Lower leg skin (tissue), 4 donors: ENCODE data around the gene ERGIC1. TPM values are rescaled to one million over a fixed set of nuclear protein-coding genes. Genes with fewer than 3 reads are reported as not detected.

Experiments used
- DNase-seq, 2 donors: peaks; one replicate each; pipeline ENCODE4 v3.0.0-alpha.2; 2019; ENCODE audit warnings: low spot score in 2 of 2
- H3K4me3 ChIP-seq: fragments of 200-600 bp; sonication (generic); 2 replicates; pipeline ENCODE4 v1.5.1; 2017; ENCODE audit warnings: mild to moderate bottlenecking, low read depth; ENCODE audit not compliant: poor library complexity, severe bottlenecking
- POLR2A ChIP-seq, 2 donors: fragments of 450-650 bp; IDR thresholded peaks; one replicate each; pipeline ENCODE4 v1.6.1; 2016 to 2017; ENCODE audit warnings: antibody characterized with exemption in 2 of 2, mild to moderate bottlenecking in 1 of 2, moderate library complexity in 1 of 2
- WGBS, 2 donors: methylation state at CpG; one replicate each; pipeline ENCODE4 v1.1.5; 2018; 5-methylcytosine and 5-hydroxymethylcytosine counted together
- intact Hi-C: fragments of 100-400 bp; cut with DNase I; formaldehyde crosslinking; loops from one replicate; pipeline ENCODE4 v1.15.0; 2023; ENCODE audit warnings: low total_unique reads
- total RNA-seq, 4 donors: library from RNA; depleted of rRNA; stranded (reverse); fragments of >200 nt; gene quantifications; one replicate each; pipeline ENCODE4 v1.1.0, GENCODE V29; 2016
- TF ChIP-seq, protein P1 (sequence below), 3 donors: fragments of 450-650 bp; IDR thresholded peaks; one replicate each; pipeline ENCODE4 v1.5.1; 2016; ENCODE audit warnings: antibody characterized with exemption in 3 of 3, mild to moderate bottlenecking in 3 of 3, moderate library complexity in 2 of 3

ERGIC1 gene
- total RNA-seq, 4 donors from 2014 or later = 62.9 to 114 (median 82.6) TPM

DNA sequence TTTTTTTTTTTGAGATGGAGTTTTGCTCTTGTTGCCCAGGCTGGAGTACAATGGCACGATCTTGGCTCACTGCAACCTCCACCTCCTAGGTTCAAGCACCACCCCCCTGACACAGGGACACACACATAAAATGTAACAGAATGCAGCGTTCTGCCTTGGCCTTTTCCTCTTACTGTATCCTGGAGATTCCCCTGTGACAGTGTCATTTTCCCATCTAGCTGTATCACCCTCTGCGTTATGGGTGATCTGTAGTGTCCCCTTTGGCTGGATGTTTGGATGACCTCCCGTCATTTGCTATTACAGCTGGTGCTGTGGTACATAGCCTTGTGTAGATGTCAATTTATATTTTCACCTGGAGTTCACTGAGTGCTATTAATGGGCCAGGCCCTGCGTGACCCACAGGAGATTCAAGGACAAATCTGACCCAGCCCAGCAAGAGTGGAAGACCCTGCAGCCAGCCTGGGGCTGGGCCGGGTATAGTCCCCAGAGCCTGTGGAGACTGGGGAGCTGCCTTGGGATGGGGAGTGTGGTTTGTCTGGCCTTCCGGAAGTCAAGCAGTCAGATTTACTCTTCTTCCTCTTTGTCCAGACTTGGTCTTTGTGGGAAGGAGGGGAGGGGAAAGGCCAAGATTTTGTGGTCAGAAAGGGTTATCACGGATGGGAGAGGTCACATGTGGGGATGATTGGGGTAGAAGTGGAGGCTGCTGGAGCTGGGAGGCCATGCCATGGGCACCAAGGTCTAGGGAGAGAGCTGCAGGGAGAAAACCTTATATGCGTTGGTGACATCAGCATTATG is 43.6 kb downstream of the ERGIC1 start:
- TF ChIP-seq, protein P1, sequence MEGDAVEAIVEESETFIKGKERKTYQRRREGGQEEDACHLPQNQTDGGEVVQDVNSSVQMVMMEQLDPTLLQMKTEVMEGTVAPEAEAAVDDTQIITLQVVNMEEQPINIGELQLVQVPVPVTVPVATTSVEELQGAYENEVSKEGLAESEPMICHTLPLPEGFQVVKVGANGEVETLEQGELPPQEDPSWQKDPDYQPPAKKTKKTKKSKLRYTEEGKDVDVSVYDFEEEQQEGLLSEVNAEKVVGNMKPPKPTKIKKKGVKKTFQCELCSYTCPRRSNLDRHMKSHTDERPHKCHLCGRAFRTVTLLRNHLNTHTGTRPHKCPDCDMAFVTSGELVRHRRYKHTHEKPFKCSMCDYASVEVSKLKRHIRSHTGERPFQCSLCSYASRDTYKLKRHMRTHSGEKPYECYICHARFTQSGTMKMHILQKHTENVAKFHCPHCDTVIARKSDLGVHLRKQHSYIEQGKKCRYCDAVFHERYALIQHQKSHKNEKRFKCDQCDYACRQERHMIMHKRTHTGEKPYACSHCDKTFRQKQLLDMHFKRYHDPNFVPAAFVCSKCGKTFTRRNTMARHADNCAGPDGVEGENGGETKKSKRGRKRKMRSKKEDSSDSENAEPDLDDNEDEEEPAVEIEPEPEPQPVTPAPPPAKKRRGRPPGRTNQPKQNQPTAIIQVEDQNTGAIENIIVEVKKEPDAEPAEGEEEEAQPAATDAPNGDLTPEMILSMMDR (IDR thresholded peaks at IDR 0.05) = no peak
- DNase-seq = no peak
- intact Hi-C loops = no loop called here
- 87 to 88% methylated on average over 9 of the region's 9 CpGs for WGBS, 2 donors
- no peak overlapping the region for H3K4me3 ChIP-seq

DNA sequence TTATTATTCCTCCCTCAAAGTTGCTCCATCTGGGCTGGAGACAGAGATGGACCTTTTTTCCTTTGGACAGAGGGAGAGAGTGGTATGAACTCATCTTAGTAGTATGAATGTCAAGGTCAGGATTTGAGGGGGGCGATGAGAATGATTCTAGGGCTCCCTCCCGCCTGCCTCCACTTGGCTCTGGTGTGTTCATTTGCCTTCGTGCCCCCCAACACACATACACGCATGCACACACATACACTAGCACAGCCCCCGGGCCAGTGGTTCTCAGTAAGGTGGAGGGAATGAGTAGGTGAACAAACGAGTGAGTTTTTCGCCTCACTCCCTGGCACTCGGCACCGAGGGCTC is 44.5 kb downstream of the ERGIC1 start:
- 72 to 86% methylated on average over 9 of the region's 9 CpGs for WGBS, 2 donors
- TF ChIP-seq, protein P1 (IDR thresholded peaks at IDR 0.05) = no peak
- TF ChIP-seq POLR2A (IDR thresholded peaks at IDR 0.05) = no peak
- H3K4me3 ChIP-seq = no peak overlapping the region
- no peak for DNase-seq
- intact Hi-C loops = no loop called here

DNA sequence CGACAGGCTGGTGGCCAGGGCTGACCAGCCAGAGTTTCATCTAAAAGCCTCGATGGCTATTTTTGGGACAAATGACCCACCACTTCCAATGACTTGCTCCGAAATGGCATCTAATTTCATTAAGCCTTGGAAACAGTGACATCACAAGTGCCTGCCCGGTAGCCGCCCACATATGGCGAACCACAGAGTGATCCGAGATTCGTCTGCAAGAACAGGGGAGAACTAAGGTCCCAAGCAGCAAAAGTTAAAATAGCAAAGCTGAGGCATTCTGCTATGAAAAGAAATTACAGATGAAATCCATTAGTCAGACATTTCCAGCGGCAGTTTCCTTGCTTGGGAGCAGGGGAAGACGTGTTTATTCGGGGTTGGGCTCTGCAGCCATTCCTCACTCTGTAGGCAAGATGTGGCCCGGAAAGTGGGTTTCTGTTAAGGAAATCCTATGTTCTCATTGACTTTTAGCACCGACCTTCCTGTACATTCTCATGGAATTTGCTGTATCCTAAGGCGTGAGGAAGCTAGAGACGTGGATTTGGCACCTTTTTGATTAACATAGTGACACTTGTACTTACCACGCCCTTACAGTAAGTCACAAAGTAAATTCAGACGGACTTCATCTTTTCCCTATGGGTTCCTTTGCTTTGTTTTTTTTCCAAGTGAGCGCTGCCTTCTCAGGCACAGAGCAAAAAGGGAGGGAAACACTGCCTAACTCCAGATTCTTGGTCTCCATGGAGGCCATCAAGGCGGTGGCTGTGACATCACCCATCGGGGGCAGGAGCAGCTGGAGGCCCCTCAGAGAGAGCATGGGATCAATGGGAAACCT is 45.1 kb downstream of the ERGIC1 start:
- 51 to 54% methylated on average over 20 of the region's 20 CpGs for WGBS, 2 donors
- no peak overlapping the region for H3K4me3 ChIP-seq
- intact Hi-C loops = no loop called here
- TF ChIP-seq, protein P1 (IDR thresholded peaks at IDR 0.05) = no peak
- TF ChIP-seq POLR2A (IDR thresholded peaks at IDR 0.05) = no peak
- no peak for DNase-seq

DNA sequence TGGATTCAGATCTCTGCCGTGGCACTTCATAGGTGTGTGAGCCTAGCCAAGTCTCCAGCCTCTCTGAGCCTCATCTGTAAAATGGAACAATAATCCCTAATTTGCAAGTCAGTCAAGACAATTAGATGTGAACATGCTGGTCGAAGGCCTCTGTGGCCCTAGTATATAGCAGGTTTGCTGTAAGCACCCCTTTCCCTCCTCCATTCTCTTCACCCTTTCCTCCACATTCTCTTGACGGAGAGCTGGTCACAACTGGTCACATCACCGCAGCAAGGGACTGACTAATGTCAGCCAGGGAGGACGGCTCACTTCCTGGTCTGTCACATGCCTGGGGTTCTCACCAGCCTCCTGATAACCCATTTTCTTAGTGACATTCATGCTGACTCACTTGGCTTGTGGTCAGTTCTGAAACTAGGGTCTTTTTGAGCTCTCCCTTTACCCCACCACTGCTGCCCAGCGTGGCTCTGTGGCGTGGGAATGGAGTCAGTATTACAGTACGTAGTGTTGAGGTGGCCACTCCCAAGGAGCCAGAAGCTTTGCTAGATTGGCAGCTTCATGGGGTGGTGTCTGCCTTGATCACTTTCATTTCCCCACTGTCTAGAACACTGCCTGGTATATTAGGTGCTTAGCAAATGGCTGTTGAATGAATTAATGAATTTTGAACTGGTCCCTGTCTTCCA is 47.8 kb downstream of the ERGIC1 start:
- TF ChIP-seq, protein P1 (IDR thresholded peaks at IDR 0.05) = no peak
- no peak for TF ChIP-seq POLR2A (IDR thresholded peaks at IDR 0.05)
- H3K4me3 ChIP-seq = no peak overlapping the region
- no peak for DNase-seq
- intact Hi-C loops = no loop called here
- WGBS, 2 donors = 77 to 82% methylated on average over 8 of the region's 8 CpGs

DNA sequence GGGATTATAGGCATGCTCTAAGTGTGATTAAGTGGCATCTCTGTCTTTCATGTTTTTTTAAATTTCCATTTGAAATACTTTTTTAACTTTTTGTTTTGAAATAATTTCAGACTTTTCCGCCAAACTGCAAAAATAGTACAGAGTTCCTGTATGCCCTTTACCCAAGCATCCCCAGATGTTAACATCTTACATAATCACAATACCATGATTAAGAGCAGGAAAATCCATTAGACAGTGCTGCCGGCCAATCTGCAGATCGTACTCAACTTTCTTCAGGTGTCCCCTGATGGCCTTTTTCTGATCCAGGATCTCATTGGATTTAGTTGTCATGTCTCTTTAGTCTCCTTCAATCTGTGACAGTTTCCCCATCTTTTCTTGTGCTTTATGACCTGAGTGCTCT is 49.0 kb downstream of the ERGIC1 start:
- TF ChIP-seq, protein P1 (IDR thresholded peaks at IDR 0.05) = no peak
- TF ChIP-seq POLR2A (IDR thresholded peaks at IDR 0.05) = no peak
- no peak for DNase-seq
- intact Hi-C loops = no loop called here
- no peak overlapping the region for H3K4me3 ChIP-seq
- 80 to 88% methylated on average over 3 of the region's 3 CpGs for WGBS, 2 donors
